HTERT RPE-1 (cell line): ENCODE results near the gene MYBPC3.

Experiments used
- in situ Hi-C: fragments of 300-500 bp; cut with MboI; formaldehyde crosslinking; loops from 4 replicates; pipeline ENCODE4 v1.14.3; 2020; ENCODE audit warnings: low sequenced_read_pairs

Gene MYBPC3

GRCh38 chr11:47359162-47359561 lies 6.7 kb upstream of the MYBPC3 start:
- in situ Hi-C loops = no loop called here

GRCh38 chr11:47358731-47359051 lies 6.2 kb upstream of the MYBPC3 start:
- in situ Hi-C loops = no loop called here

- in situ Hi-C loops = no loop called here
Measured at GRCh38 chr11:47357985-47358730, 5.7 kb upstream of the MYBPC3 start.

GRCh38 chr11:47356998-47357329 lies 4.5 kb upstream of the MYBPC3 start:
- in situ Hi-C loops = no loop called here

- in situ Hi-C loops = no loop called here
Measured at GRCh38 chr11:47356129-47356997, 3.9 kb upstream of the MYBPC3 start.

GRCh38 chr11:47355283-47356128 lies 3.0 kb upstream of the MYBPC3 start:
- in situ Hi-C loops = no loop called here

GRCh38 chr11:47354913-47355282 lies 2.4 kb upstream of the MYBPC3 start:
- in situ Hi-C loops = no loop called here

- in situ Hi-C loops = no loop called here
Measured at GRCh38 chr11:47353978-47354774, 1.7 kb upstream of the MYBPC3 start.

GRCh38 chr11:47351156-47352126 lies 1.1 kb downstream of the MYBPC3 start:
- in situ Hi-C loops = no loop called here

- in situ Hi-C loops = no loop called here
Measured at GRCh38 chr11:47350315-47350714, 2.2 kb downstream of the MYBPC3 start.

GRCh38 chr11:47349521-47350095 lies 2.9 kb downstream of the MYBPC3 start:
- in situ Hi-C loops = no loop called here

- in situ Hi-C loops = no loop called here
Measured at GRCh38 chr11:47348859-47349258, 3.6 kb downstream of the MYBPC3 start.

GRCh38 chr11:47348131-47348802 lies 4.2 kb downstream of the MYBPC3 start:
- in situ Hi-C loops = no loop called here

- in situ Hi-C loops = no loop called here
Measured at GRCh38 chr11:47347137-47347536, 5.4 kb downstream of the MYBPC3 start.

GRCh38 chr11:47345890-47346563 lies 6.5 kb downstream of the MYBPC3 start:
- in situ Hi-C loops = no loop called here

GRCh38 chr11:47342854-47343253 lies 9.6 kb downstream of the MYBPC3 start:
- in situ Hi-C loops = no loop called here

GRCh38 chr11:47342036-47342803 lies 10.3 kb downstream of the MYBPC3 start:
- in situ Hi-C loops = no loop called here
